ENCODE results near the gene APOL3.
"Not testable (repeated sequence)": the region's sequence is repeated elsewhere in the genome, so short reads cannot be mapped to it uniquely, and the experiment has no call there.

Gene APOL3

DNA sequence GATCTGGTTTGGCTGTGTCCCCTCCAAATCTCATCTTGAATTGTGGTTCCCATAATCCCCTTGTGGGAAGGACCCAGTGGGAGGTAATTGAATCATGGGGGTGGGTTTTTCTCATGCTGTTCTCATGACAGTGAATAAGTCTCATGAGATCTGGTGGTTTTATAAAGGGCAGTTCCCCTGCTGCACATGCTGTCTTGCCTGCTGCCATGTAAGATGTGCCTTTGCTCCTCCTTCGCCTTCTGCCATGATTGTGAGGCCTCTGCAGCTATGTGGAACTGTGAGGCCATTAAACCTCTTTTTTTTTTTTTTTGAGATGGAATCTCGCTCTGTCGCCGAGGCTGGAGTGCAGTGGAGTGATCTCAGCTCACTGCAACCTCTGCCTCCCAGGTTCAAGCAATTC lies 59.6 kb downstream of the APOL3 start:
- not testable (repeated sequence) for DNase-seq (ENCODE audit: low read depth)

DNA sequence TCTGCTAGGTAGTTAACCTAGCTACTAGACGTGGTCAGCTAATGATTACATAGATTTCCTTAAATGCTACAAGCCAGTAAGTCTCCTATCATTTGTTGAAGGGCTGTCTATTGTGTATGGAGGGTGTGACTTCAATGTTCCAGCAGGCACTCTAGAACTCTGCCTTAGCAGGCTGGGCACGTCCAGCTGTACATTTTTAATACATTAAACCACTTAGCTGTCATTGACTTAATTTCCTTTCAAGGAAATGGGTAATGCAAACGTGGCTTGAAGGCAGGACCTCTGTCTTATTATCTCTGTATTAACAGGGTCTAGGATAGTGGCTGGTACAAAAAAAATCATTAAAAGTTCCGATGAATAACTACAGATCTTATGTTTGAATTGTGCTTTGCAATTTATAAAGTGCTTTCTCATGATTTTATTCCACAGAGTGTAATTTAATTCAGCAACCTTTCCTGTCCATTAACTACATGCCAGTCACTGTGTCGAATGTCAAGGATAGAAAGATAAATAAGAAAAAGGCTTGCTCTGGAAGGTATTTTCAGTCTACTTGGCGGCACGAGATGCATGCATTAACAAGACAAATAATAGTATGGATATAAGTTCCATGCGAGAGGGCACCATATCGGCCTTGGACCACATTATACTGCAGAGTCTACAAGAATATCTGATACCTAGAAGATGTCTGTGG lies 60.3 kb downstream of the APOL3 start:
- DNase-seq (ENCODE audit: low read depth) = no peak

DNA sequence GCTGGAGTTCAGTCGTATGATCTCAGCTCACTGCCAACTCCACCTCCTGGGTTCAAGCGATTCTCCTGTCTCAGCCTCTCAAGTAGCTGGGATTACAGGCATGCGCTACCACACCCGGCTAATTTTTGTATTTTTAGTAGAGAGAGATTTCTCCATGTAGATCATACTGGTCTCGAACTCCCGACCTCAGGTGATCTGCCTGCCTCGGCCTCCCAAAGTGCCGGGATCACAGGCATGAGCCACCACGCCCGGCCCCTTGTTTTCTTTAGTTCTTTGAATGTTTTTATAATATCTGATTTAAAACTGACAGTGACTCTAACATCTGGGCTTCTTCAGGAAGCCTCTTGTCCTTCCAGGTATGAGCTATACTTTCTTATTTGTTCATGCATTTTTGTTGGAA lies 61.0 kb downstream of the APOL3 start:
- DNase-seq (ENCODE audit: low read depth) = not testable (repeated sequence)

- DNase-seq (ENCODE audit: low read depth) = no peak
Observed at GRCh38 chr22:36097880-36098279, 62.7 kb downstream of the APOL3 start.

- not testable (repeated sequence) for DNase-seq (ENCODE audit: low read depth)
Observed at GRCh38 chr22:36090772-36091171, 69.8 kb downstream of the APOL3 start.

All from iris pigment epithelial cell (primary cell).